T-helper 1 cell treated with Interleukin-12 subunit alpha and Interleukin-12 subunit beta and Interleukin-4 antibody, amounts not matched to agents 30 μg/mL and 1 μg/mL, for 36 hours (primary cell): ENCODE measurements around the gene ROR1.
A peak's percentile ranks its signal among the peaks of the same experiment; 100 is the strongest.

ENCODE experiments used
- H3K27ac Mint-ChIP-seq: one replicate; pipeline ENCODE4 v1.8.0; 2021; ENCODE audit warnings: mild to moderate bottlenecking, mixed read lengths
- H3K27me3 Mint-ChIP-seq: one replicate; pipeline ENCODE4 v1.8.0; 2021; ENCODE audit warnings: low read depth, mixed read lengths
- H3K36me3 Mint-ChIP-seq: one replicate; pipeline ENCODE4 v1.8.0; 2021; ENCODE audit warnings: low read depth, mixed read lengths
- H3K4me1 Mint-ChIP-seq: one replicate; pipeline ENCODE4 v1.8.0; 2021; ENCODE audit warnings: low read depth, mixed read lengths
- H3K4me3 Mint-ChIP-seq: one replicate; pipeline ENCODE4 v1.8.0; 2021; ENCODE audit warnings: mild to moderate bottlenecking, moderate library complexity, mixed read lengths
- H3K9me3 Mint-ChIP-seq: one replicate; pipeline ENCODE4 v1.8.0; 2021; ENCODE audit warnings: mixed read lengths

ROR1 gene

GRCh38 chr1:63773815-63774616, at the start of gene ROR1:
ROR1 (plus strand) TSS chr1:63774017.
- peak within 1 kb of the TSS; percentile 72 for H3K4me3 Mint-ChIP-seq
- H3K4me1 Mint-ChIP-seq, result peaks cover 14% of the 10 kb centered on the region
- no peak within 1 kb of the TSS for H3K27ac Mint-ChIP-seq
- H3K9me3 Mint-ChIP-seq, result no peaks in the 10 kb centered on the region
- peaks cover 66% of the 10 kb centered on the region for H3K27me3 Mint-ChIP-seq
- no peaks in the 10 kb centered on the region for H3K36me3 Mint-ChIP-seq

DNA sequence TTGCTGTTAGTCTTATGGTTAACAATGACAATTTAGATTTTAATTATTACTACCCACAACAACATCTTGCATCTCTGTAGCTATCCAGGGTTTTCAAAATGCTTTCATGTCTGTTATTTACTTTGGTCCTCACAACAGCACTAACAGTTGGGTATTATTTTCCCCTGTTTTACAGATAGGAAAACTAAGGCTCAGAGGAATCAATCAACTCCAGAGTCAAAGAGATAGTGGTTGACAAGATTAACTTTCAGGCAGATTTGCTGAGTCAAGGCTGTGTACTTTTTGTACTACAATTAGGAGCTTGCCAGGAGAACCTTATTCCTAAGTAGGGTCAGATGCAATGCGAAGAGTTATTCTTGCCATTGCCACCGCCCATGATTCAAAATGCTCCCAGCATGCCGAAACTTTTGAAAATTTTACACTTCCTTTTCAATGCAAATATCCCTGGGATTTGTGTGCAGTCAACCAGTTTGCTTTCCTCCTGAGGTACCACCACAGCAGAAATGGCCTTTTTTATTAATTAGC, 49.4 kb upstream of the ROR1 start:
- H3K9me3 Mint-ChIP-seq, result no peaks in the 10 kb centered on the region
- H3K27ac Mint-ChIP-seq, result no peak overlapping the region
- no peaks in the 10 kb centered on the region for H3K4me1 Mint-ChIP-seq
- H3K27me3 Mint-ChIP-seq, result no peaks in the 10 kb centered on the region
- H3K4me3 Mint-ChIP-seq, result no peak overlapping the region
- no peaks in the 10 kb centered on the region for H3K36me3 Mint-ChIP-seq

DNA sequence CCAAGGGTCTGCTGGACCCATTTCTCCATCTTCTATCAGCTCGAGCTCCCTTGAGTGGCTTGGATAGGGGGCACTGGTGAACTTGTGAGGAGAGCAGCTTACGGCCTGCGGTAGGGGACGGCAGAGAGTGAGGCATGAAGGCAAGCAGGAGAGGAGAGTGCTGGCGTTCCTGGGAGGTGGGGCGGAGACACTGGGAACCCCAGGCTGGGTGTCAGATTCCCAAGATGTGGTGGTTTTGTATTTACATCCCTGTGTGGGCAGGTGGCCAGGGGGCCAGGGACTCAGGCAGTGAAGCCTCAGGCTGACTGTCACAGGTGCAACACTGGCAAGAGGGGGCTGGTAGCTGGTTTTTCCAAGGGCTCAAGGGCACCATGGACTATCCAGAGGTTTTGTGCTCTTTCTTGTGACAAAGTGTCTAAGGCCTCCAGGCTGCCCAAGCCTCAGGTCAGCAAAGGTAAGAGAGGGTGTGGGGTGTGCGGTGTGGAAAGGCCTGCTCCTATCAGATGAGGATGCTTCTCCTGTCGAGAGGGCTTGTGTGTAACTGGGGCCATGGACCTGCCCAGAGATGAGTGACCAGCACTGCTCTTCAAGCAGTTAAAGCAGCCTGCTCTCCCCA, 45.1 kb upstream of the ROR1 start:
- H3K4me1 Mint-ChIP-seq, result no peaks in the 10 kb centered on the region
- H3K4me3 Mint-ChIP-seq, result no peak overlapping the region
- H3K36me3 Mint-ChIP-seq, result no peaks in the 10 kb centered on the region
- H3K27me3 Mint-ChIP-seq, result no peaks in the 10 kb centered on the region
- H3K9me3 Mint-ChIP-seq, result no peaks in the 10 kb centered on the region
- no peak overlapping the region for H3K27ac Mint-ChIP-seq

- Mint-ChIP-seq H3K4me1 (no peaks in the 10 kb centered on the region), H3K9me3 (no peaks in the 10 kb centered on the region), H3K36me3 (no peaks in the 10 kb centered on the region), H3K27ac (no peak overlapping the region), H3K27me3 (no peaks in the 10 kb centered on the region), H3K4me3 (no peak overlapping the region)
These were observed 44.6 kb upstream of the ROR1 start for GRCh38 chr1:63729227-63729620.

GRCh38 chr1:63730211-63730610, 43.6 kb upstream of the ROR1 start:
- H3K36me3 Mint-ChIP-seq, result no peaks in the 10 kb centered on the region
- no peaks in the 10 kb centered on the region for H3K9me3 Mint-ChIP-seq
- H3K4me1 Mint-ChIP-seq, result no peaks in the 10 kb centered on the region
- H3K27me3 Mint-ChIP-seq, result no peaks in the 10 kb centered on the region
- H3K4me3 Mint-ChIP-seq, result no peak overlapping the region
- no peak overlapping the region for H3K27ac Mint-ChIP-seq

- no peak overlapping the region for H3K27ac Mint-ChIP-seq
- no peaks in the 10 kb centered on the region for H3K4me1 Mint-ChIP-seq
These were observed 42.4 kb upstream of the ROR1 start for GRCh38 chr1:63731117-63732043.

DNA sequence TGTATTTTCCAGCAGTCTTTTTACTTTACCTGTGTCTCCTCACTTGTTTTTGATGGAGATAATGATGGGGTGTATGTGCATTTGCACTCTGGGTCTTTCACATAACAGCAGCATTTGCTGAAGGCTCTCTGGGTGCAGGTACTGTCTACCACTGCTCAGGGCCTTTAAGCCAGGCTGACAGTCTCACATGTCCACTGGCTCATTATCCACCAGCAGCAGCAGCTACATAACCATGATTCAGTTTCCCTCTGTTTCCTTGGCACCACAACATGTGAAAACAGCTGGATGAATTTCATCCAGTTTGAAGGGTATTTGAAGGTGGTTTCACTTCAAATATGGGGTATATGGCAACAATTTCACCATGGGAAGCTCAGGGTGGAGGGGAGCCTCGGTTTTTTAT, 41.2 kb upstream of the ROR1 start:
- H3K27me3 Mint-ChIP-seq, result peaks cover 7% of the 10 kb centered on the region
- no peak overlapping the region for H3K4me3 Mint-ChIP-seq
- H3K36me3 Mint-ChIP-seq, result no peaks in the 10 kb centered on the region
- peaks cover 3% of the 10 kb centered on the region for H3K9me3 Mint-ChIP-seq
- H3K27ac Mint-ChIP-seq, result no peak overlapping the region
- no peaks in the 10 kb centered on the region for H3K4me1 Mint-ChIP-seq

More at GRCh38 chr1:63731117-63732043, 42.4 kb upstream of the ROR1 start:
- Mint-ChIP-seq H3K4me3 (no peak overlapping the region), H3K9me3 (no peaks in the 10 kb centered on the region), H3K36me3 (no peaks in the 10 kb centered on the region), H3K27me3 (no peaks in the 10 kb centered on the region)

DNA sequence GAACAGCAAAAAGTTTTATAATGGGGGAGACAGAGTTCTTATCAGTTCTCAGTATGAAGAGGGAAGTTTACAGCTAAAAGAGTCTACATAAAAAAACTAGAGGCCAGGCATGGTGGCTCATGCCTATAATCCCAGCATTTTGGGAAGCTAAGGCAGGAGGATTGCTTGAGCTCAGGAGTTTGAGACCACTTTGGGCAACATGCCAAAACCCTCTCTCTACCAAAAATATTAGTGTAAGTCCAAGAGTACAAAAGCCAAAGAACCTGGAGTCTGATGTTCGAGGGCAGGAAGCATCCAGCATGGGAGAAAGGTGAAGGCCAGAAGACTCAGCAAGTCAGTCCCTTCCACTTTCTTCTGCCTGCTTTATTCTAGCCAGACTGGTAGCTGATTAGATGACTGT, 35.0 kb upstream of the ROR1 start:
- Mint-ChIP-seq H3K9me3 (peaks cover 3% of the 10 kb centered on the region), H3K36me3 (peaks cover under 1% of the 10 kb centered on the region), H3K27me3 (peaks cover 7% of the 10 kb centered on the region)

GRCh38 chr1:63739452-63739851, 34.4 kb upstream of the ROR1 start:
- Mint-ChIP-seq H3K27ac (no peak overlapping the region), H3K36me3 (peaks cover 1% of the 10 kb centered on the region), H3K27me3 (peaks cover 7% of the 10 kb centered on the region), H3K4me1 (peaks cover 5% of the 10 kb centered on the region), H3K9me3 (peaks cover 3% of the 10 kb centered on the region), H3K4me3 (no peak overlapping the region)

More for the DNA sequence above, 35.0 kb upstream of the ROR1 start:
- H3K4me1 Mint-ChIP-seq, result peaks cover 5% of the 10 kb centered on the region
- no peak overlapping the region for H3K4me3 Mint-ChIP-seq
- H3K27ac Mint-ChIP-seq, result no peak overlapping the region

- peaks cover 7% of the 10 kb centered on the region for H3K27me3 Mint-ChIP-seq
These were observed 33.4 kb upstream of the ROR1 start for GRCh38 chr1:63740432-63740831.

GRCh38 chr1:63742526-63742925, 31.3 kb upstream of the ROR1 start:
- Mint-ChIP-seq H3K27ac (no peak overlapping the region), H3K36me3 (peaks cover 1% of the 10 kb centered on the region), H3K4me3 (no peak overlapping the region), H3K4me1 (peaks cover 12% of the 10 kb centered on the region), H3K9me3 (no peaks in the 10 kb centered on the region), H3K27me3 (no peaks in the 10 kb centered on the region)

More at GRCh38 chr1:63740432-63740831, 33.4 kb upstream of the ROR1 start:
- Mint-ChIP-seq H3K4me3 (no peak overlapping the region), H3K4me1 (peaks cover 5% of the 10 kb centered on the region), H3K9me3 (peaks cover 3% of the 10 kb centered on the region), H3K36me3 (peaks cover 1% of the 10 kb centered on the region), H3K27ac (no peak overlapping the region)

DNA sequence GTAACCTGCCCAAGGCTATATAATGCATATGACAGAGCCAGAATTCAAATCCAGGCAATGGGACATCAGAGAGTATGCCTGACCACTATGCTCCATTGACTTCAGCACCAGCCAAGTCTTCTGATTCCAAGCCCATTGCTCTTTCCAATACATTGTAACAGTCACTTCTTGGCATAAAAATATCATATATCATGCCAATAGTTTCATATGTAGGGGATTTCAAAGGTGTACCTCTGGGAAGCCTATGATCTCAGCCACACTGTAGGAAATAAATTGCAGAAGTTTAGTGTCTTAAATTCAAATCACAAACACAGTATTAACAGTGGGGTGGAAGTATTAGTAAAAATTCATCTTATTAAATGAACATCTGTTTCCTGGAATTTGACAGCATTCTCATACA, 30.0 kb upstream of the ROR1 start:
- H3K4me3 Mint-ChIP-seq, result no peak overlapping the region
- H3K9me3 Mint-ChIP-seq, result no peaks in the 10 kb centered on the region
- H3K4me1 Mint-ChIP-seq, result peaks cover 20% of the 10 kb centered on the region
- H3K27me3 Mint-ChIP-seq, result no peaks in the 10 kb centered on the region
- H3K36me3 Mint-ChIP-seq, result peaks cover 1% of the 10 kb centered on the region
- H3K27ac Mint-ChIP-seq, result no peak overlapping the region

- no peaks in the 10 kb centered on the region for H3K27me3 Mint-ChIP-seq
- H3K4me3 Mint-ChIP-seq, result peak overlapping the region; percentile 28
- no peaks in the 10 kb centered on the region for H3K9me3 Mint-ChIP-seq
- H3K36me3 Mint-ChIP-seq, result peaks cover 1% of the 10 kb centered on the region
- peak overlapping the region; percentile 13 for H3K27ac Mint-ChIP-seq
- H3K4me1 Mint-ChIP-seq, result peaks cover 20% of the 10 kb centered on the region
These were observed 27.5 kb upstream of the ROR1 start for GRCh38 chr1:63746129-63746864.

DNA sequence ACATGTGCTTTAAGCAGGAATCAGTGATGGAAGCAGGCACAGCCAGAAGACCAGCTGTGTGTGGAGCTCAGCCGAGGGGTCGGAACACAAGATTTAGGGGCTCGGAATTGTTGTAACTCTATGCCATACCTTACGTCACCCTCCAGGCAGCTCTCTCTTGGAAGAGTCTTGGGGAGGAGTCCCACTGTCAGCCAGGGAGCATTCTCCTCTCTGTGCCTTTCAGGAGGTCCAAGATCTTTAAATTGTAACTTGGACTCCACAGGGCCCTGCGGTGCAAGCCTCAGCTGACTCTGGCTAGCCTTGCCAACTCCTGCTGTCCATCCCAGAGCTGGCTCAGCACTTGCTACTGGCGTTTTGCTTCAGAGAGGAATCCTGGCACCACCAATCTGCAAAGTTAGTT, 26.4 kb upstream of the ROR1 start:
- Mint-ChIP-seq H3K4me1 (peaks cover 20% of the 10 kb centered on the region), H3K9me3 (no peaks in the 10 kb centered on the region), H3K27me3 (no peaks in the 10 kb centered on the region)

More for the DNA sequence above, 26.4 kb upstream of the ROR1 start:
- H3K4me3 Mint-ChIP-seq, result no peak overlapping the region
- peaks cover 1% of the 10 kb centered on the region for H3K36me3 Mint-ChIP-seq
- H3K27ac Mint-ChIP-seq, result no peak overlapping the region
